Stomach (tissue), 9 donors: ENCODE measurements around the gene RSPRY1. TPM values are rescaled to one million over a fixed set of nuclear protein-coding genes. Genes with fewer than 3 reads are reported as not detected.

Source experiments
- DNase-seq, 2 donors: peaks; one replicate each; pipeline versions ENCODE4 v3.0.0 to v3.0.0-alpha.2; 2013 to 2019
- H3K27ac ChIP-seq, 5 donors: fragments of 200-600 bp in 4 of 5; sonication (generic) in 4 of 5; one replicate each; pipeline ENCODE4 v1.5.1; 2013 to 2019; ENCODE audit warnings: mild to moderate bottlenecking in 1 of 5, moderate library complexity in 1 of 5
- H3K27me3 ChIP-seq, 3 donors: fragments of 200-600 bp; sonication (generic); one replicate each; pipeline ENCODE4 v1.5.1; 2017 to 2019; ENCODE audit warnings: mixed run types in 1 of 3
- H3K36me3 ChIP-seq, 4 donors: fragments of 200-600 bp; sonication (generic); 1 replicate in 3 of 4; 2 replicates in 1 of 4; pipeline ENCODE4 v1.5.1; 2016 to 2019
- H3K4me1 ChIP-seq, 4 donors: fragments of 200-600 bp; sonication (generic); one replicate each; pipeline ENCODE4 v1.5.1; 2016 to 2019
- H3K4me3 ChIP-seq, 4 donors: fragments of 200-600 bp; sonication (generic) in 3 of 4; one replicate each; pipeline ENCODE4 v1.5.1; 2016 to 2019; ENCODE audit warnings: mild to moderate bottlenecking in 1 of 4
- H3K9me3 ChIP-seq, 4 donors: fragments of 200-600 bp; sonication (generic); one replicate each; pipeline ENCODE4 v1.5.1; 2016 to 2019
- CTCF ChIP-seq, 7 experiments: fragments of 450-650 bp in 4 of 7; fragments of 200-600 bp in 3 of 7; sonication (generic) in 3 of 7; IDR thresholded peaks; one replicate each; pipeline ENCODE4 v1.5.1; 2016 to 2019; ENCODE audit warnings: antibody characterized with exemption in 7 of 7, control low read depth in 2 of 7, mild to moderate bottlenecking in 1 of 7
- EP300 ChIP-seq: sonication (generic); formaldehyde crosslinking; IDR thresholded peaks from one replicate; pipeline ENCODE4 v1.6.1; 2017; ENCODE audit warnings: antibody characterized with exemption
- POLR2A ChIP-seq, 4 donors: fragments of 450-650 bp; IDR thresholded peaks; one replicate each; pipeline ENCODE4 v1.6.1; 2016; ENCODE audit warnings: antibody characterized with exemption in 4 of 4, control low read depth in 2 of 4, mild to moderate bottlenecking in 1 of 4, moderate library complexity in 1 of 4
- POLR2AphosphoS5 ChIP-seq, 3 donors: sonication (generic); formaldehyde crosslinking; IDR thresholded peaks; one replicate each; pipeline ENCODE4 v1.6.1; 2016; ENCODE audit warnings: antibody characterized with exemption in 3 of 3
- WGBS, 5 donors: extraction: QIAGEN DNeasy Blood & Tissue Kit in 3 of 5; methylation state at CpG; one replicate each; pipeline versions ENCODE4 v1.1.5 to v1.1.7; 2013 to 2018; 5-methylcytosine and 5-hydroxymethylcytosine counted together
- intact Hi-C: fragments of 100-400 bp; cut with DNase I; formaldehyde crosslinking; loops from one replicate; pipeline ENCODE4 v1.15.1; 2023; ENCODE audit warnings: low total_unique reads
- polyA plus RNA-seq, 3 donors: library from polyadenylated mRNA; stranded (reverse); fragments of 200-250 nt; gene quantifications; one replicate each; pipeline ENCODE4 v1.2.3, GENCODE V29; 2013
- total RNA-seq, 5 donors: library from RNA; depleted of rRNA; stranded (reverse); fragments of >200 nt; gene quantifications; one replicate each; pipeline versions ENCODE4 v1.1.0 to v1.2.3, GENCODE V29; 2014 to 2016
- donor health status: healthy with polysubstance abuse.
- donor health status: Bipolar disorder and iron deficiency.
- donor health status: healthy.

Gene RSPRY1
- total and polyA plus RNA-seq, 8 donors, result 5.5 to 110 (median 13.3) TPM

- 76 to 88% (median 83%) methylated on average over 13 of the region's 13 CpGs for WGBS, 5 donors
- peaks cover 0 to 25% (median 17%) of the 10 kb centered on the region in 4 donors for H3K4me1 ChIP-seq
- no peaks in the 10 kb centered on the region for H3K9me3 ChIP-seq
- TF ChIP-seq EP300 (no peak), POLR2AphosphoS5 (IDR thresholded peaks at IDR 0.05) (no peak), POLR2A (IDR thresholded peaks at IDR 0.05) (no peak), CTCF (IDR thresholded peaks at IDR 0.05) (no peak)
- H3K36me3 ChIP-seq, result peaks cover 32 to 80% (median 63%) of the 10 kb centered on the region in 4 donors
- peak in 1 of 2 donors; percentile 14 for DNase-seq
- H3K4me3 ChIP-seq, result no peak overlapping the region
- peak overlapping the region in 2 of 5 donors; percentile 2 to 10 for H3K27ac ChIP-seq
- H3K27me3 ChIP-seq, result no peaks in the 10 kb centered on the region
- intact Hi-C loops, result no loop called here
Measured at GRCh38 chr16:57257455-57258070, 71.4 kb downstream of the RSPRY1 start.

- no peak for TF ChIP-seq POLR2A (IDR thresholded peaks at IDR 0.05)
- no peak for TF ChIP-seq POLR2AphosphoS5 (IDR thresholded peaks at IDR 0.05)
- TF ChIP-seq EP300, result no peak
- TF ChIP-seq CTCF (IDR thresholded peaks at IDR 0.05), result no peak
- Histone ChIP-seq H3K36me3 (peaks cover 32 to 72% (median 55%) of the 10 kb centered on the region in 4 donors), H3K4me3 (no peak overlapping the region), H3K4me1 (peaks cover 2 to 25% (median 21%) of the 10 kb centered on the region in 4 donors), H3K9me3 (no peaks in the 10 kb centered on the region), H3K27ac (no peak overlapping the region), H3K27me3 (no peaks in the 10 kb centered on the region)
- WGBS, 5 donors, result 95 to 98% (median 97%) methylated on average over 17 to 18 of the region's 18 CpGs
- peak in 1 of 2 donors; percentile 23 for DNase-seq
- intact Hi-C loops, result no loop called here
Measured at GRCh38 chr16:57258226-57258909, 72.2 kb downstream of the RSPRY1 start.

GRCh38 chr16:57258910-57259475, 72.9 kb downstream of the RSPRY1 start:
- TF ChIP-seq CTCF (IDR thresholded peaks at IDR 0.05), result no peak
- no peak for TF ChIP-seq POLR2AphosphoS5 (IDR thresholded peaks at IDR 0.05)
- no peak for TF ChIP-seq POLR2A (IDR thresholded peaks at IDR 0.05)
- no peak for TF ChIP-seq EP300
- Histone ChIP-seq H3K9me3 (no peaks in the 10 kb centered on the region), H3K4me1 (peaks cover 8 to 31% (median 27%) of the 10 kb centered on the region in 4 donors), H3K4me3 (no peak overlapping the region), H3K27me3 (no peaks in the 10 kb centered on the region), H3K36me3 (peaks cover 29 to 66% (median 49%) of the 10 kb centered on the region in 4 donors), H3K27ac (peak overlapping the region in 1 of 5 donors; percentile 30)
- intact Hi-C loops, result no loop called here
- peak in 1 of 2 donors; percentile 21 for DNase-seq
- WGBS, 5 donors, result 38 to 88% (median 70%) methylated on average over 1 of the region's 1 CpG

- H3K27ac ChIP-seq, result peak overlapping the region; percentile 41 to 75 (median 57)
- no peaks in the 10 kb centered on the region for H3K9me3 ChIP-seq
- peak; percentile 24 to 67 for DNase-seq
- 37 to 56% (median 43%) methylated on average over 16 of the region's 16 CpGs for WGBS, 5 donors
- no peak overlapping the region for H3K4me3 ChIP-seq
- peaks cover 17 to 40% (median 35%) of the 10 kb centered on the region in 4 donors for H3K4me1 ChIP-seq
- no peaks in the 10 kb centered on the region for H3K27me3 ChIP-seq
- peaks cover 19 to 51% (median 34%) of the 10 kb centered on the region in 4 donors for H3K36me3 ChIP-seq
- intact Hi-C loops, result no loop called here
- TF ChIP-seq EP300 (no peak), CTCF (IDR thresholded peaks at IDR 0.05) (no peak), POLR2A (IDR thresholded peaks at IDR 0.05) (no peak), POLR2AphosphoS5 (IDR thresholded peaks at IDR 0.05) (no peak)
Measured at GRCh38 chr16:57260294-57260929, 74.3 kb downstream of the RSPRY1 start.
